Effector memory CD4-positive, alpha-beta T cell (primary cell): ENCODE results near the gene HOXC5.
A peak's percentile ranks its signal among the peaks of the same experiment; 100 is the strongest.

Experiments used
- DNase-seq, 3 donors: peaks; one replicate each; pipeline ENCODE4 v3.0.0-alpha.2; 2020
- H3K27ac ChIP-seq: 2 replicates; pipeline ENCODE4 v1.7.0; 2013; ENCODE audit warnings: mild to moderate bottlenecking, low read length, moderate library complexity; ENCODE audit not compliant: insufficient read depth, poor library complexity, severe bottlenecking
- H3K27me3 ChIP-seq: replicated peaks from 2 replicates; pipeline ENCODE4 v1.7.0; 2013; ENCODE audit warnings: mild to moderate bottlenecking, low read length; ENCODE audit not compliant: insufficient read depth, control insufficient read depth, poor library complexity, severe bottlenecking
- H3K36me3 ChIP-seq: 2 replicates; pipeline ENCODE4 v1.7.0; 2013; ENCODE audit warnings: mild to moderate bottlenecking, low read length, moderate library complexity; ENCODE audit not compliant: control insufficient read depth, insufficient read depth
- H3K4me1 ChIP-seq: 2 replicates; pipeline ENCODE4 v1.7.0; 2013; ENCODE audit warnings: low read length, mild to moderate bottlenecking; ENCODE audit not compliant: control insufficient read depth, insufficient read depth, poor library complexity, severe bottlenecking
- H3K4me3 ChIP-seq: 2 replicates; pipeline ENCODE4 v1.7.0; 2013; ENCODE audit warnings: low read length, low read depth, mild to moderate bottlenecking; ENCODE audit not compliant: insufficient read depth, poor library complexity, severe bottlenecking
- H3K9me3 ChIP-seq: 2 replicates; pipeline ENCODE4 v1.7.0; 2013; ENCODE audit warnings: mild to moderate bottlenecking, low read length, moderate library complexity; ENCODE audit not compliant: control insufficient read depth

The HOXC5 gene

GRCh38 chr12:54002915-54003389 is 29.9 kb upstream of the HOXC5 start:
- Histone ChIP-seq H3K4me1 (peaks cover 26% of the 10 kb centered on the region), H3K4me3 (no peak overlapping the region), H3K27ac (no peak overlapping the region), H3K36me3 (no peaks in the 10 kb centered on the region), H3K9me3 (no peaks in the 10 kb centered on the region), H3K27me3 (peaks cover 96% of the 10 kb centered on the region)
- no peak for DNase-seq

- Histone ChIP-seq H3K4me3 (no peak overlapping the region), H3K27ac (no peak overlapping the region), H3K4me1 (peaks cover 26% of the 10 kb centered on the region), H3K27me3 (peaks cover 95% of the 10 kb centered on the region), H3K9me3 (no peaks in the 10 kb centered on the region), H3K36me3 (no peaks in the 10 kb centered on the region)
- DNase-seq, result no peak
Measured at GRCh38 chr12:54003625-54004024, 29.2 kb upstream of the HOXC5 start.

- Histone ChIP-seq H3K36me3 (no peaks in the 10 kb centered on the region), H3K27me3 (peaks cover 93% of the 10 kb centered on the region), H3K9me3 (no peaks in the 10 kb centered on the region), H3K4me1 (peaks cover 31% of the 10 kb centered on the region), H3K4me3 (no peak overlapping the region), H3K27ac (no peak overlapping the region)
- no peak for DNase-seq
Measured at GRCh38 chr12:54004063-54004840, 28.6 kb upstream of the HOXC5 start.

GRCh38 chr12:54004841-54005530 is 27.9 kb upstream of the HOXC5 start:
- DNase-seq, result no peak
- no peak overlapping the region for H3K4me3 ChIP-seq
- peaks cover 33% of the 10 kb centered on the region for H3K4me1 ChIP-seq
- H3K27ac ChIP-seq, result no peak overlapping the region
- H3K9me3 ChIP-seq, result no peaks in the 10 kb centered on the region
- H3K27me3 ChIP-seq, result peaks cover 94% of the 10 kb centered on the region
- H3K36me3 ChIP-seq, result no peaks in the 10 kb centered on the region

GRCh38 chr12:54005531-54005852 is 27.4 kb upstream of the HOXC5 start:
- Histone ChIP-seq H3K4me1 (peaks cover 32% of the 10 kb centered on the region), H3K36me3 (no peaks in the 10 kb centered on the region), H3K27ac (no peak overlapping the region), H3K27me3 (peaks cover 94% of the 10 kb centered on the region), H3K4me3 (no peak overlapping the region), H3K9me3 (no peaks in the 10 kb centered on the region)
- DNase-seq, result no peak

- Histone ChIP-seq H3K4me1 (peaks cover 29% of the 10 kb centered on the region), H3K36me3 (no peaks in the 10 kb centered on the region), H3K27ac (no peak overlapping the region), H3K27me3 (peaks cover 94% of the 10 kb centered on the region), H3K4me3 (peak overlapping the region; percentile 55), H3K9me3 (no peaks in the 10 kb centered on the region)
- peak; percentile 65 to 79 (median 74) for DNase-seq
Measured at GRCh38 chr12:54005853-54006558, 26.8 kb upstream of the HOXC5 start.

GRCh38 chr12:54006559-54007220 is 26.2 kb upstream of the HOXC5 start:
- no peaks in the 10 kb centered on the region for H3K9me3 ChIP-seq
- DNase-seq, result no peak
- no peak overlapping the region for H3K27ac ChIP-seq
- H3K4me3 ChIP-seq, result peak overlapping the region; percentile 55
- peaks cover 29% of the 10 kb centered on the region for H3K4me1 ChIP-seq
- peaks cover 94% of the 10 kb centered on the region for H3K27me3 ChIP-seq
- H3K36me3 ChIP-seq, result no peaks in the 10 kb centered on the region

GRCh38 chr12:54007538-54008259 is 25.2 kb upstream of the HOXC5 start:
- H3K4me3 ChIP-seq, result no peak overlapping the region
- peaks cover 29% of the 10 kb centered on the region for H3K4me1 ChIP-seq
- H3K9me3 ChIP-seq, result no peaks in the 10 kb centered on the region
- H3K27me3 ChIP-seq, result peaks cover 92% of the 10 kb centered on the region
- no peak overlapping the region for H3K27ac ChIP-seq
- H3K36me3 ChIP-seq, result no peaks in the 10 kb centered on the region
- no peak for DNase-seq

- H3K9me3 ChIP-seq, result no peaks in the 10 kb centered on the region
- H3K27ac ChIP-seq, result no peak overlapping the region
- peaks cover 29% of the 10 kb centered on the region for H3K4me1 ChIP-seq
- DNase-seq, result no peak
- H3K27me3 ChIP-seq, result peaks cover 92% of the 10 kb centered on the region
- no peaks in the 10 kb centered on the region for H3K36me3 ChIP-seq
- no peak overlapping the region for H3K4me3 ChIP-seq
Measured at GRCh38 chr12:54008260-54008552, 24.6 kb upstream of the HOXC5 start.
